CD8-positive, alpha-beta memory T cell (primary cell): ENCODE data around the gene TMED4. TPM values are rescaled to one million over a fixed set of nuclear protein-coding genes. Genes with fewer than 3 reads are reported as not detected.

Source experiments
- CTCF ChIA-PET: fragments of 350-600 bp; sonication (Branson Sonifier 250); formaldehyde crosslinking; loops from one replicate; lab custom pipeline; 2021; ENCODE audit warnings: antibody characterized with exemption; lab: Charles Lee
- POLR2A ChIA-PET: fragments of 350-600 bp; sonication (Branson Sonifier 250); formaldehyde crosslinking; loops from one replicate; lab custom pipeline; 2021; ENCODE audit warnings: antibody characterized with exemption; lab: Charles Lee
- DNase-seq, 5 donors: peaks; one replicate each; pipeline versions ENCODE4 v3.0.0 to v3.0.0-alpha.2; 2020 to 2022; ENCODE audit warnings: mixed read lengths in 1 of 5
- H3K27ac ChIP-seq: one replicate; pipeline ENCODE4 v1.7.0; 2013; ENCODE audit warnings: low read depth, mild to moderate bottlenecking, low read length, moderate library complexity
- H3K27me3 ChIP-seq: 2 replicates; pipeline ENCODE4 v1.7.0; 2013; ENCODE audit warnings: low read length, mild to moderate bottlenecking; ENCODE audit not compliant: insufficient read depth, poor library complexity, severe bottlenecking
- H3K36me3 ChIP-seq: 2 replicates; pipeline ENCODE4 v1.7.0; 2013; ENCODE audit warnings: mild to moderate bottlenecking, low read length, moderate library complexity; ENCODE audit not compliant: insufficient read depth
- H3K4me1 ChIP-seq: 2 replicates; pipeline ENCODE4 v1.7.0; 2013; ENCODE audit warnings: mild to moderate bottlenecking, low read length, moderate library complexity; ENCODE audit not compliant: insufficient read depth
- H3K4me3 ChIP-seq: 2 replicates; pipeline ENCODE4 v1.7.0; 2013; ENCODE audit warnings: mild to moderate bottlenecking, low read length
- H3K9me3 ChIP-seq: 2 replicates; pipeline ENCODE4 v1.7.0; 2013; ENCODE audit warnings: mild to moderate bottlenecking, low read length
- H3K27ac Mint-ChIP-seq, 8 donors: one replicate each; pipeline ENCODE4 v1.8.0; 2020 to 2021; ENCODE audit warnings: mixed read lengths in 8 of 8, mild to moderate bottlenecking in 6 of 8, inconsistent platforms in 3 of 8, moderate library complexity in 3 of 8
- H3K27me3 Mint-ChIP-seq, 2 donors: one replicate each; pipeline ENCODE4 v1.8.0; 2020 to 2021; ENCODE audit warnings: mixed read lengths in 2 of 2, mild to moderate bottlenecking in 1 of 2, moderate library complexity in 1 of 2
- H3K36me3 Mint-ChIP-seq, 3 donors: one replicate each; pipeline ENCODE4 v1.8.0; 2020 to 2021; ENCODE audit warnings: mixed read lengths in 3 of 3, inconsistent platforms in 1 of 3, mild to moderate bottlenecking in 1 of 3
- H3K4me1 Mint-ChIP-seq, 3 donors: one replicate each; pipeline ENCODE4 v1.8.0; 2020 to 2021; ENCODE audit warnings: mixed read lengths in 3 of 3, inconsistent platforms in 1 of 3, mild to moderate bottlenecking in 1 of 3
- H3K4me3 Mint-ChIP-seq, 7 donors: one replicate each; pipeline ENCODE4 v1.8.0; 2020 to 2021; ENCODE audit warnings: mixed read lengths in 7 of 7, mild to moderate bottlenecking in 6 of 7, moderate library complexity in 4 of 7, inconsistent platforms in 2 of 7
- H3K9me3 Mint-ChIP-seq, 5 donors: one replicate each; pipeline ENCODE4 v1.8.0; 2020 to 2022; ENCODE audit warnings: mixed read lengths in 5 of 5, mild to moderate bottlenecking in 3 of 5, moderate library complexity in 2 of 5, inconsistent platforms in 1 of 5
- polyA plus RNA-seq: library from polyadenylated mRNA; unstranded; fragments of 300-500 nt; fragmentation: Illumina TruSeq; gene quantifications from one replicate; pipeline ENCODE4 v1.2.3, GENCODE V29; 2021
- total RNA-seq, 2 experiments: library from RNA; stranded (reverse); gene quantifications; one replicate each; pipeline ENCODE4 v1.2.3, GENCODE V29; 2021

TMED4 gene
- total and polyA plus RNA-seq, 3 experiments from 2014 or later: 78.8 to 84.3 (median 80.5) TPM

DNA sequence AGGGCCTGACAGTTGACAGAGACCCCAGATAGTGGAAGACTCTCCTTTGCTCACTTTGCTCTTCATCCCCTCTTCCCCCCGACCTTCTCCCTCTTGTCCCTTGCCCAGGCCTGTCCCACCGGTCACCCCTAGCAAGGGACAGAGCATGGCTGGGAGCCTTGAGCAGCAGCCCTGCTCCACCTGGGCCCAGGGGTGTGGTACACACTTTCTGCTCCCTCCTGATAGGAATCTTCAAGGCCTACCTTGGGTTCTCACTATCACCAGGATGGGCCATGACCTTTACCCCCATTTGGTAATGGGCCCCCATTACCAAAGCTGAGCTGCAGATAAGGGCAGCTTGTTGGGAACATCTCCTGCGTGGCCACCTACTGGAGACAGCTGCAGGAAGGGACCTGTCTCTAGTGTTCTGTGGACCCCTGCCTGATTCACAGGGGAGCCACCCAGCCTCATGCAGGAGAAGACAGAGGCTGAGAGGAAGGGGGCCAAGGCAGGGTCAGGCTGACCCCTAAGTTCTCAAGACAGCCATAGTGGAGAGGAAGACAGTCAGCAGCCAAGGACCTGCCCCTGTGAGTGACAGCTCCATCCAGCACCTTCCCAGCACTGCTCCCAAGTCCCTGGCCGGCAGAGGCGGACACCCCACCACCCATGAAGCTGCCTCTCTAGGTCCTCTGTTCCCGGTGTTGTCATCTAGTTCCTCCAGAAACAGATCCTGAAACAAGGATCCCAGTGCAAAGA, 40.0 kb downstream of the TMED4 start:
- DNase-seq: no peak
- Mint-ChIP-seq H3K4me1 (no peaks in the 10 kb centered on the region), H3K36me3 (peaks cover 0 to 2% (median 0%) of the 10 kb centered on the region in 3 donors), H3K4me3 (no peak overlapping the region), H3K9me3 (no peaks in the 10 kb centered on the region), H3K27me3 (peaks cover 6 to 8% of the 10 kb centered on the region in 2 donors), H3K27ac (no peak overlapping the region)
- no peak overlapping the region for H3K4me3 ChIP-seq
- ChIA-PET POLR2A (interaction anchor here (0.5 kb wide), 1 partner anchor 95 kb away, joined by 3 read pairs; no protein-coding TSS in a partner anchor), CTCF (no interaction called here)
- H3K27me3 ChIP-seq: no peaks in the 10 kb centered on the region
- H3K27ac ChIP-seq: no peak overlapping the region
- no peaks in the 10 kb centered on the region for H3K4me1 ChIP-seq
- H3K9me3 ChIP-seq: no peaks in the 10 kb centered on the region
- H3K36me3 ChIP-seq: no peaks in the 10 kb centered on the region

DNA sequence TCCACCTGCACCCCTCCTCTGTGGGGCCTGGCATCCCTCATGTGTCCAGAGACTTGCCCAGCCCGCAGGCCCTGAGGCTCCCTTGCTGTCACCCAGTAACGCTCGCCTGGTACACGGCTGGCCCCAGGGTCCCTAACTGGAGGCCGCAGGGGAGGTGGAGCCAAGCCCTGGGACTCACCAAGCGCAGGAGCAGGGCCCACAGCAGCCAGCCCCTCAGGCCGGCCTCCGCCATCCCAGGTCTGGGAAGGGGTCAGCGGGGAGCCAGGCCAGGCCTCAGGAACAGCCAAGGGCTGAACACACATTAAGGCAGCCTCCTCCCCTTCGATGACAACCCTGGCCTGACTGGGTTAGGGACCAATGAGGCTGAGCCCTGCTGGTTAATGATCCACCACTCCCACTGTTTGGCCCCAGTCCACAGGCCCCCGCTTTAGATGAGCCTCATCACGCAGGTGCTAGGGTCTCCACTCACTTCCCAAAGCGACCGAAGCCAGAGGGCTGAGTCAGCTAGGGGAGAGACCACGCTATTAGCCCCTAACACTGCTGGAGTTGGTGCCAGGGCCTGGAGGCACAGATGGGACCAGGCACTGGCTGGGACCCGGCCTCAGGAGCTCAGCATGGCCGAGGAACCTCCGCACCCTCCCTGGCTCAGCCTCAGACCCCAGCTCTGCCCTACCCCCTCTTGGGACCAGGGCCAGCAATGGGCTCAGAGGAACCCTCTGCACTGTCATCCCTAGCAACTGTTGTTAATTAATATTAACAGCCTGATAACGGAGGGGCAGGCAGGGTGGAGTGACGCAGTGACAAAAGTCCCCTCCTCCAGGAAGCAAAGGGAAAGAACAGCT, 40.8 kb downstream of the TMED4 start, which contains the start of gene NPC1L1:
TSS of gene NPC1L1 (minus strand) at position 303 of the 842 bp plus-strand sequence. CDS start at position 232, 71 bp downstream.
- H3K4me3 ChIP-seq: no peak within 1 kb of the TSS
- POLR2A ChIA-PET: no interaction called here
- no peak within 1 kb of the TSS for H3K27ac Mint-ChIP-seq
- H3K27ac ChIP-seq: no peak within 1 kb of the TSS
- CTCF ChIA-PET: no interaction called here
- H3K4me1 Mint-ChIP-seq: no peaks in the 10 kb centered on the region
- H3K27me3 ChIP-seq: no peaks in the 10 kb centered on the region
- no peaks in the 10 kb centered on the region for H3K36me3 ChIP-seq
- no peaks in the 10 kb centered on the region for H3K9me3 Mint-ChIP-seq
- H3K4me3 Mint-ChIP-seq: no peak within 1 kb of the TSS
- H3K36me3 Mint-ChIP-seq: peaks cover 0 to 2% (median 0%) of the 10 kb centered on the region in 3 donors
- H3K4me1 ChIP-seq: no peaks in the 10 kb centered on the region
- peaks cover 6 to 7% of the 10 kb centered on the region in 2 donors for H3K27me3 Mint-ChIP-seq
- DNase-seq: no peak
- no peaks in the 10 kb centered on the region for H3K9me3 ChIP-seq

GRCh38 chr7:44540592-44541027, 41.4 kb downstream of the TMED4 start:
- Histone ChIP-seq H3K4me1 (no peaks in the 10 kb centered on the region), H3K4me3 (no peak overlapping the region), H3K9me3 (no peaks in the 10 kb centered on the region), H3K27me3 (no peaks in the 10 kb centered on the region), H3K36me3 (no peaks in the 10 kb centered on the region), H3K27ac (no peak overlapping the region)
- Mint-ChIP-seq H3K4me3 (no peak overlapping the region), H3K9me3 (no peaks in the 10 kb centered on the region), H3K27me3 (peaks cover 6 to 7% of the 10 kb centered on the region in 2 donors), H3K27ac (no peak overlapping the region), H3K4me1 (no peaks in the 10 kb centered on the region), H3K36me3 (peaks cover 0 to 2% (median 0%) of the 10 kb centered on the region in 3 donors)
- ChIA-PET CTCF (interaction anchor here (0.6 kb wide), 1 partner anchor 63 kb away, joined by 3 read pairs; no protein-coding TSS in a partner anchor), POLR2A (no interaction called here)
- no peak for DNase-seq

- ChIA-PET POLR2A (no interaction called here), CTCF (interaction anchor here (0.6 kb wide), 1 partner anchor 62 kb away, joined by 3 read pairs; no protein-coding TSS in a partner anchor)
These were observed 42.1 kb downstream of the TMED4 start for GRCh38 chr7:44539669-44540506.

GRCh38 chr7:44538798-44539668, 43.0 kb downstream of the TMED4 start:
- Mint-ChIP-seq H3K27me3 (peaks cover 5 to 6% of the 10 kb centered on the region in 2 donors), H3K27ac (no peak overlapping the region), H3K9me3 (no peaks in the 10 kb centered on the region), H3K4me3 (no peak overlapping the region), H3K36me3 (no peaks in the 10 kb centered on the region), H3K4me1 (no peaks in the 10 kb centered on the region)
- DNase-seq: no peak
- H3K27me3 ChIP-seq: no peaks in the 10 kb centered on the region
- H3K36me3 ChIP-seq: no peaks in the 10 kb centered on the region
- ChIA-PET POLR2A (no interaction called here), CTCF (no interaction called here)
- H3K27ac ChIP-seq: no peak overlapping the region
- no peak overlapping the region for H3K4me3 ChIP-seq
- H3K9me3 ChIP-seq: no peaks in the 10 kb centered on the region
- no peaks in the 10 kb centered on the region for H3K4me1 ChIP-seq

More at GRCh38 chr7:44539669-44540506, 42.1 kb downstream of the TMED4 start:
- H3K4me1 Mint-ChIP-seq: no peaks in the 10 kb centered on the region
- peak overlapping the region in 1 of 8 donors; percentile 37 for H3K27ac Mint-ChIP-seq
- Histone ChIP-seq H3K9me3 (no peaks in the 10 kb centered on the region), H3K4me3 (no peak overlapping the region), H3K27me3 (no peaks in the 10 kb centered on the region), H3K4me1 (no peaks in the 10 kb centered on the region), H3K36me3 (no peaks in the 10 kb centered on the region), H3K27ac (no peak overlapping the region)
- H3K27me3 Mint-ChIP-seq: peaks cover 5 to 6% of the 10 kb centered on the region in 2 donors
- no peaks in the 10 kb centered on the region for H3K9me3 Mint-ChIP-seq
- no peak for DNase-seq
- H3K36me3 Mint-ChIP-seq: no peaks in the 10 kb centered on the region
- no peak overlapping the region for H3K4me3 Mint-ChIP-seq

DNA sequence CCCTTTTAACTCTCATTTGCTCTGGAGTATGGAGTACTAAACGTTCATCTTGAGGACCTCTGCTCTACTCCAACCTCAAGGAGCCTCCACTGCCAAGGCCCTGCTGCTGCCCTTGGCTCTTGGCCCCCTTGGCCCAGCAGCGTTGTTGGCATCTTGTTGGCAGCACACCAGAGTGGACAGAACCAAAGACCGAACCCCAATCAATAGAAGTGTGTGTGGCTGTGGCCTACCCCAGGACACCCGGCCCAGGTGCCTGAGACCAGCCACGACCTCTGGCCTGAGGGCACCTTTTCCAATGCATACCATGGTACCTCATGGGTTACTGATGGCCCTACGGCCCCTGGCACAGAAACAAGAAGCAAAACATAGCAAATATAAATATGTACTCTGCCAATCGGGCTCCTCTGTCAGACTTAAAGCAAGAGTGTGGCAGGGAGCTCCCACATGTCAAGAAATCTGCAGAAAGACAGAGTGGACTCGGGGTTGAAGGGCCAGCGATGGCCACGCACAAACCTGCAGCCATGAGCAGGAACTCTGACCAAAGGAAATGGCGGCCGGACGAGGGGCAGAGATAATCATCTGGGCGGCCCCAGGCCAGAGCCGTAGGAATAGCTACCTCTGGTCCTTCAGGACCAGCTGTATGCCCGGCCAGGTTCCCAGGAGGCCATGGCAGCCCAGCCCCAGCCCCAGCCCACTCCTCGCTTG, 43.8 kb downstream of the TMED4 start:
- POLR2A ChIA-PET: no interaction called here
- no peaks in the 10 kb centered on the region for H3K36me3 ChIP-seq
- H3K4me3 Mint-ChIP-seq: no peak overlapping the region
- H3K4me1 Mint-ChIP-seq: no peaks in the 10 kb centered on the region
- DNase-seq: no peak
- H3K9me3 Mint-ChIP-seq: no peaks in the 10 kb centered on the region
- no peaks in the 10 kb centered on the region for H3K27me3 ChIP-seq
- CTCF ChIA-PET: no interaction called here
- no peak overlapping the region for H3K27ac ChIP-seq
- no peaks in the 10 kb centered on the region for H3K9me3 ChIP-seq
- H3K36me3 Mint-ChIP-seq: no peaks in the 10 kb centered on the region
- H3K4me3 ChIP-seq: no peak overlapping the region
- no peaks in the 10 kb centered on the region for H3K4me1 ChIP-seq
- peaks cover 2 to 3% of the 10 kb centered on the region in 2 donors for H3K27me3 Mint-ChIP-seq
- no peak overlapping the region for H3K27ac Mint-ChIP-seq
